ENCODE results near the gene WNT6.
A peak's percentile ranks its signal among the peaks of the same experiment; 100 is the strongest.

The WNT6 gene

DNA sequence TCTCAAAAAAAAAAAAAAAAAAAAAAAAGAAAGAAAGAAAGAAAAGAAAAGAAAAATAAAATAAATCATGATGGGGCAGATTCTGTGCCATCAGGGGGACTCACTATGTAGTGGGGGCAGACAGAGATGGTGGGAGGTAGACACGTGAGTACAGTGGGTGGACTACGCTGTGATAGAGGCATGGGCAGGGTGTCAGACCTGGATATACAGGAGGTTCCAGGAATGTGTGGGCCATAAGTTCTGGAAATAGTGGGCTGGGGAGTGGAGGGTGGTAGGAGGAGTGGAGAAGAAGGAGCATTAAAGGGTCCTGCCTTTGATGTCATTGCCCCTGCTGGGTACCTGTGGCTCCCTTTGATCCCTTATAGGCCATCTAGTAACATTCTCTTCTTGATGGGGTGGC lies 8.8 kb upstream of the WNT6 start:
- DNase-seq (ENCODE audit: low read depth): no peak
- no peak overlapping the region for H3K4me3 ChIP-seq (ENCODE audit: low read length)
- no peak for TF ChIP-seq CTCF (IDR thresholded peaks at IDR 0.05; ENCODE audit: insufficient read depth, low read depth, low read length, missing control alignments)

- DNase-seq (ENCODE audit: low read depth): no peak
- no peak for TF ChIP-seq CTCF (IDR thresholded peaks at IDR 0.05; ENCODE audit: insufficient read depth, low read depth, low read length, missing control alignments)
- no peak overlapping the region for H3K4me3 ChIP-seq (ENCODE audit: low read length)
Measured at GRCh38 chr2:218851286-218851685, 8.3 kb upstream of the WNT6 start.

DNA sequence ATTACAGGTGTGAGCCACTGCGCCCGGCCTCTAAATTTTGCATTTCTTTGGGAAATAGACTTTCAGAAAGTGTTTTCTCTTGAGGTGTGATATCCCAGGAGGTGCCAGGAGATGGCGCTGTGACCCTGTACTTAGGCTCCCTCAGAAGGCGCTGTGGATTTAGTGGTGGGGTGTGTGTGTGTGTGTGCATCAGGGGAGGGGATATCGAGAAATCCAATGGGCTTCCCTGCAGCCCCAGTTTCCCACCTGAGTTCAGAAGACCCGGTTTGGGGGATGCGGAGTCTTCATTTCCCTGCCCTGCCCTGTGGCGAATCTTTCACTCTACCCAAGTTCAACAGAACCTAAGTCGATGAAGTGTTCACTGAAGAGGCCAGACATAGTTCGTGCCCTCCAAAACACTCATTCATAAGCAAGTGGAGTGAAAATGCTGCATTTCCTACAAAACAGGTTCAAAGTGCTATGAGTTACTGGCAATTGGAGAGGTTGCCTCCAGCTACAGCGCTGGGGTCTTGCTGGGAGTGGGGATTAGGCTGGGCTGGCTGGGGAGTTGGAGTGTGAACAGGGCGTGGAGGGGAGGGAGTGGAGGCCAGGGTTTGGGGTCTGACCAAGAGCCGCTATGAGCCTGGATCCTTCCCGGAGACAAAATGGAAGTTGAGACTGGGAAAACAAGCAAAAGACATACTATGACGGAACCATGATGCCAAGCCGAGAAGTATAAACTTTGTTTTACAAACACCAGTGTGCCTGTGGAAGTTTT lies 6.5 kb upstream of the WNT6 start:
- peak; percentile 81 for TF ChIP-seq CTCF (IDR thresholded peaks at IDR 0.05; ENCODE audit: insufficient read depth, low read depth, low read length, missing control alignments)
- DNase-seq (ENCODE audit: low read depth): peak; percentile 69
- no peak overlapping the region for H3K4me3 ChIP-seq (ENCODE audit: low read length)

GRCh38 chr2:218853766-218854165 lies 5.8 kb upstream of the WNT6 start:
- TF ChIP-seq CTCF (IDR thresholded peaks at IDR 0.05; ENCODE audit: insufficient read depth, low read depth, low read length, missing control alignments): no peak
- DNase-seq (ENCODE audit: low read depth): peak; percentile 66
- no peak overlapping the region for H3K4me3 ChIP-seq (ENCODE audit: low read length)

- no peak for TF ChIP-seq CTCF (IDR thresholded peaks at IDR 0.05; ENCODE audit: insufficient read depth, low read depth, low read length, missing control alignments)
- H3K4me3 ChIP-seq (ENCODE audit: low read length): no peak overlapping the region
- no peak for DNase-seq (ENCODE audit: low read depth)
Measured at GRCh38 chr2:218854860-218855259, 4.7 kb upstream of the WNT6 start.

DNA sequence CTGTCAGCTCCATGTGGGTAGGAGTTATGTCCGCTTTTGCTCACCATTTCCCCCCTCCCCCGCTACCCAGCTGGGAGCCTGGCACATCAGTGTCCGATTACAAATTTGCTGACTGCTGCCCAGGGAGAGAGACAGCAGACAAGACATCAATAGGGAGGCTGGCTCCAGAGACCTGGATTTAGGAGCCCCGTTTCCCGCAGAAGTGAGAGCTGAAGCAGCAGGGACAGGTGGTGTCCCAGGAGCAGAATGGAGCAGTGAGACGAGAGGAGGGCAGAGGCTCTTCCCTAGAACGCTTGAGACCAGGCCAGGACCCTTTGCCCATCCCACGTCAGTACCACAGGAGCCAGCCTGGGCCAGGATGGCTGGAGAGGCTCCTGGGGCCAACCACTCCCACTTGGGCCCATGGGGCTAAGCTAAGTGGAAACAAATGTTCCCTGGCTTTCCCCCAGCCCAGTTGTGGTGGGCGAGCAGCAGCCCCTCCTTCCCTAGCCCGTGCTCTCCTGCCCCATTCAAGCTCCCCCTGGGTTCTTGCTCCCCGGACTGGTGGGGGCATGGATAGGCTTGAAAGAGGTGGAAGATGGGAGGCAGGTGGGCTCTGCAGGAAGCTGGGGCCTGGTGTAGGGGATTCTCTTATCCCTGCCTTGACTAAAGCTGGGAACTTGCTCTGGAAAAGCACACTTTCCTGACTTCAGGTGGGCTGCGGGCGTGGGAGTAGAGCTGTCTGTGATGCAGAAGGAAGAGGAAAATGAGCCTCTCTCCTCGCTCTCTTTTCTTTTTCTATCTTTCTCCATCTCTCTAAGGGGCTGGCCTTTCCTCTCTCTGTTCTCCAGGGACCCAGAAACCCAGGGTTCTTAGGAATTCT lies 4.1 kb upstream of the WNT6 start:
- no peak overlapping the region for H3K4me3 ChIP-seq (ENCODE audit: low read length)
- no peak for DNase-seq (ENCODE audit: low read depth)
- no peak for TF ChIP-seq CTCF (IDR thresholded peaks at IDR 0.05; ENCODE audit: insufficient read depth, low read depth, low read length, missing control alignments)
